Mesendoderm (in vitro differentiated cells): ENCODE results near the gene ENTPD1. TPM values are rescaled to one million over a fixed set of nuclear protein-coding genes. Genes with fewer than 3 reads are reported as not detected.

Experiments used
- DNase-seq: peaks from one replicate; pipeline ENCODE4 v3.0.0; 2013
- H2AK5ac ChIP-seq: 2 replicates; pipeline ENCODE4 v1.6.1; 2013; ENCODE audit warnings: low read length, inconsistent platforms
- H2BK120ac ChIP-seq: 2 replicates; pipeline ENCODE4 v1.6.1; 2013; ENCODE audit warnings: low read depth, mild to moderate bottlenecking, low read length, moderate library complexity, mixed read lengths
- H2BK15ac ChIP-seq: replicated peaks from 2 replicates; pipeline ENCODE4 v1.6.1; 2013; ENCODE audit warnings: low read depth, mild to moderate bottlenecking, moderate library complexity
- H2BK5ac ChIP-seq: 2 replicates; pipeline ENCODE4 v1.6.1; 2013; ENCODE audit warnings: low read length, inconsistent platforms
- H3K18ac ChIP-seq: 2 replicates; pipeline ENCODE4 v1.6.1; 2013; ENCODE audit warnings: mild to moderate bottlenecking, low read length, mixed read lengths
- H3K23ac ChIP-seq: one replicate; pipeline ENCODE4 v1.6.1; 2013; ENCODE audit warnings: low read length
- H3K27ac ChIP-seq: 2 replicates; pipeline ENCODE4 v1.5.1; 2013; ENCODE audit warnings: low read depth, mild to moderate bottlenecking, inconsistent platforms, low read length, moderate library complexity
- H3K27me3 ChIP-seq: 2 replicates; pipeline ENCODE4 v1.6.1; 2013; ENCODE audit warnings: low read length, control low read depth, mild to moderate bottlenecking, inconsistent platforms; ENCODE audit not compliant: insufficient read depth, poor library complexity
- H3K36me3 ChIP-seq: 2 replicates; pipeline ENCODE4 v1.6.1; 2013; ENCODE audit warnings: low read length, inconsistent platforms; ENCODE audit not compliant: control insufficient read depth, insufficient read depth
- H3K4ac ChIP-seq: one replicate; pipeline ENCODE4 v1.6.1; 2013; ENCODE audit warnings: low read depth, mild to moderate bottlenecking, low read length, moderate library complexity
- H3K4me1 ChIP-seq: 2 replicates; pipeline ENCODE4 v1.6.1; 2013; ENCODE audit warnings: low read depth, low read length, inconsistent platforms; ENCODE audit not compliant: control insufficient read depth
- H3K4me2 ChIP-seq: 2 replicates; pipeline ENCODE4 v1.6.1; 2013; ENCODE audit warnings: low read length
- H3K4me3 ChIP-seq: 2 replicates; pipeline ENCODE4 v1.5.1; 2013; ENCODE audit warnings: mild to moderate bottlenecking, low read length
- H3K56ac ChIP-seq: one replicate; pipeline ENCODE4 v1.6.1; 2013; ENCODE audit warnings: low read length
- H3K79me1 ChIP-seq: 2 replicates; pipeline ENCODE4 v1.6.1; 2013; ENCODE audit warnings: low read length, inconsistent platforms
- H3K79me2 ChIP-seq: 2 replicates; pipeline ENCODE4 v1.6.1; 2013; ENCODE audit warnings: mild to moderate bottlenecking, low read length; ENCODE audit not compliant: control insufficient read depth, insufficient read depth
- H3K9ac ChIP-seq: 2 replicates; pipeline ENCODE4 v1.6.1; 2013; ENCODE audit warnings: low read length, inconsistent platforms
- H4K5ac ChIP-seq: one replicate; pipeline ENCODE4 v1.6.1; 2013; ENCODE audit warnings: low read length
- H4K8ac ChIP-seq: one replicate; pipeline ENCODE4 v1.6.1; 2013; ENCODE audit warnings: low read depth, mild to moderate bottlenecking, control low read depth, low read length, moderate library complexity
- WGBS: extraction: QIAGEN DNeasy Blood & Tissue Kit; methylation state at CpG from one replicate; pipeline ENCODE4 v1.1.7; 2013; ENCODE audit warnings: low lambda C conversion rate, missing lambda C conversion rate; ENCODE audit not compliant: insufficient coverage; ENCODE audit errors: extremely low coverage; 5-methylcytosine and 5-hydroxymethylcytosine counted together
- polyA plus RNA-seq, 2 experiments: library from polyadenylated mRNA; stranded (reverse); fragments of 200-250 nt; gene quantifications; one replicate each; pipeline ENCODE4 v1.2.3, GENCODE V29; 2013

Gene ENTPD1
- polyA plus RNA-seq (2013, experiment 1 of 2), result 0.41 TPM
- polyA plus RNA-seq (2013, experiment 2 of 2), result 0.31 TPM

GRCh38 chr10:95756041-95756761, at the start of gene ENTPD1:
TSS of gene ENTPD1 (plus strand) at chr10:95756163. CDS start at chr10:95756240, 77 bp downstream.
- Histone ChIP-seq H3K18ac (no peak within 1 kb of the TSS), H3K4ac (peak within 1 kb of the TSS; percentile 58), H3K9ac (peak within 1 kb of the TSS; percentile 30), H3K4me1 (no peaks in the 10 kb centered on the region), H2BK15ac (no peak within 1 kb of the TSS), H4K8ac (no peak within 1 kb of the TSS), H3K36me3 (no peaks in the 10 kb centered on the region), H4K5ac (no peak within 1 kb of the TSS), H2BK5ac (no peak within 1 kb of the TSS), H3K79me1 (no peaks in the 10 kb centered on the region), H3K27me3 (no peaks in the 10 kb centered on the region), H3K56ac (peak within 1 kb of the TSS; percentile 1), H3K27ac (no peak within 1 kb of the TSS), H3K4me3 (peak within 1 kb of the TSS; percentile 10), H2BK120ac (no peak within 1 kb of the TSS), H2AK5ac (no peak within 1 kb of the TSS), H3K23ac (no peak within 1 kb of the TSS), H3K79me2 (no peaks in the 10 kb centered on the region), H3K4me2 (peak within 1 kb of the TSS; percentile 45)
- WGBS, result no CpG with 5 or more reads among the region's 11 CpGs
- DNase-seq, result peak; percentile 41

GRCh38 chr10:95706573-95706972, 49.4 kb upstream of the ENTPD1 start:
- Histone ChIP-seq H3K27ac (no peak overlapping the region), H2BK5ac (no peak overlapping the region), H3K27me3 (no peaks in the 10 kb centered on the region), H3K4ac (no peak overlapping the region), H3K4me3 (no peak overlapping the region), H3K18ac (no peak overlapping the region), H3K4me1 (no peaks in the 10 kb centered on the region), H3K79me2 (no peaks in the 10 kb centered on the region), H4K8ac (no peak overlapping the region), H3K36me3 (no peaks in the 10 kb centered on the region), H2BK15ac (no peak overlapping the region), H2AK5ac (no peak overlapping the region), H3K56ac (no peak overlapping the region), H3K9ac (no peak overlapping the region), H2BK120ac (no peak overlapping the region), H3K4me2 (no peak overlapping the region), H3K79me1 (no peaks in the 10 kb centered on the region), H3K23ac (no peak overlapping the region), H4K5ac (no peak overlapping the region)
- no CpG with 5 or more reads among the region's 6 CpGs for WGBS
- DNase-seq, result no peak

GRCh38 chr10:95706990-95707389, 49.0 kb upstream of the ENTPD1 start:
- no peak overlapping the region for H3K4me2 ChIP-seq
- H3K27ac ChIP-seq, result no peak overlapping the region
- H4K5ac ChIP-seq, result no peak overlapping the region
- H2BK15ac ChIP-seq, result no peak overlapping the region
- no peak overlapping the region for H2BK120ac ChIP-seq
- no peaks in the 10 kb centered on the region for H3K36me3 ChIP-seq
- H3K4me1 ChIP-seq, result no peaks in the 10 kb centered on the region
- H2BK5ac ChIP-seq, result no peak overlapping the region
- H3K18ac ChIP-seq, result no peak overlapping the region
- no peak for DNase-seq
- no peak overlapping the region for H3K4me3 ChIP-seq
- H3K9ac ChIP-seq, result no peak overlapping the region
- H3K23ac ChIP-seq, result no peak overlapping the region
- no CpG with 5 or more reads among the region's 7 CpGs for WGBS
- H3K27me3 ChIP-seq, result no peaks in the 10 kb centered on the region
- H3K79me2 ChIP-seq, result no peaks in the 10 kb centered on the region
- H4K8ac ChIP-seq, result no peak overlapping the region
- H3K4ac ChIP-seq, result no peak overlapping the region
- no peak overlapping the region for H3K56ac ChIP-seq
- no peaks in the 10 kb centered on the region for H3K79me1 ChIP-seq
- no peak overlapping the region for H2AK5ac ChIP-seq

GRCh38 chr10:95711492-95711891, 44.5 kb upstream of the ENTPD1 start:
- no peak overlapping the region for H2BK15ac ChIP-seq
- WGBS, result no CpG with 5 or more reads among the region's 4 CpGs
- H3K56ac ChIP-seq, result no peak overlapping the region
- no peak overlapping the region for H3K23ac ChIP-seq
- H2BK5ac ChIP-seq, result no peak overlapping the region
- no peak overlapping the region for H3K4me3 ChIP-seq
- H2AK5ac ChIP-seq, result no peak overlapping the region
- no peaks in the 10 kb centered on the region for H3K79me1 ChIP-seq
- H3K9ac ChIP-seq, result no peak overlapping the region
- DNase-seq, result no peak
- H4K5ac ChIP-seq, result no peak overlapping the region
- H4K8ac ChIP-seq, result no peak overlapping the region
- H2BK120ac ChIP-seq, result no peak overlapping the region
- no peak overlapping the region for H3K4ac ChIP-seq
- H3K18ac ChIP-seq, result no peak overlapping the region
- no peak overlapping the region for H3K4me2 ChIP-seq
- no peak overlapping the region for H3K27ac ChIP-seq
- no peaks in the 10 kb centered on the region for H3K27me3 ChIP-seq
- H3K36me3 ChIP-seq, result no peaks in the 10 kb centered on the region
- no peaks in the 10 kb centered on the region for H3K4me1 ChIP-seq
- no peaks in the 10 kb centered on the region for H3K79me2 ChIP-seq

- no peaks in the 10 kb centered on the region for H3K36me3 ChIP-seq
Measured at GRCh38 chr10:95716466-95716865, 39.5 kb upstream of the ENTPD1 start.

GRCh38 chr10:95716866-95717265, 39.1 kb upstream of the ENTPD1 start:
- H2BK120ac ChIP-seq, result no peak overlapping the region
- no peak overlapping the region for H3K4me2 ChIP-seq
- WGBS, result no CpG with 5 or more reads among the region's 2 CpGs
- no peaks in the 10 kb centered on the region for H3K36me3 ChIP-seq
- H3K4me3 ChIP-seq, result no peak overlapping the region
- no peaks in the 10 kb centered on the region for H3K4me1 ChIP-seq
- no peak overlapping the region for H2BK15ac ChIP-seq
- no peak overlapping the region for H4K8ac ChIP-seq
- no peak overlapping the region for H3K56ac ChIP-seq
- no peak overlapping the region for H2AK5ac ChIP-seq
- no peak overlapping the region for H2BK5ac ChIP-seq
- no peak for DNase-seq
- H3K23ac ChIP-seq, result no peak overlapping the region
- H3K4ac ChIP-seq, result no peak overlapping the region
- no peaks in the 10 kb centered on the region for H3K27me3 ChIP-seq
- H3K9ac ChIP-seq, result no peak overlapping the region
- no peaks in the 10 kb centered on the region for H3K79me1 ChIP-seq
- H3K27ac ChIP-seq, result no peak overlapping the region
- no peak overlapping the region for H4K5ac ChIP-seq
- no peaks in the 10 kb centered on the region for H3K79me2 ChIP-seq
- H3K18ac ChIP-seq, result no peak overlapping the region

More at GRCh38 chr10:95716466-95716865, 39.5 kb upstream of the ENTPD1 start:
- DNase-seq, result no peak
- H3K4ac ChIP-seq, result no peak overlapping the region
- H3K79me1 ChIP-seq, result no peaks in the 10 kb centered on the region
- WGBS, result no CpG with 5 or more reads among the region's 3 CpGs
- no peak overlapping the region for H3K23ac ChIP-seq
- H2AK5ac ChIP-seq, result no peak overlapping the region
- H3K9ac ChIP-seq, result no peak overlapping the region
- H3K79me2 ChIP-seq, result no peaks in the 10 kb centered on the region
- no peak overlapping the region for H2BK15ac ChIP-seq
- no peak overlapping the region for H3K4me3 ChIP-seq
- no peaks in the 10 kb centered on the region for H3K4me1 ChIP-seq
- H2BK120ac ChIP-seq, result no peak overlapping the region
- no peak overlapping the region for H3K18ac ChIP-seq
- no peak overlapping the region for H2BK5ac ChIP-seq
- H4K8ac ChIP-seq, result no peak overlapping the region
- H3K4me2 ChIP-seq, result no peak overlapping the region
- peak overlapping the region; percentile 15 for H3K56ac ChIP-seq
- no peak overlapping the region for H4K5ac ChIP-seq
- H3K27ac ChIP-seq, result no peak overlapping the region
- H3K27me3 ChIP-seq, result no peaks in the 10 kb centered on the region
